ENCODE measurements around the gene SNAI3.

The SNAI3 gene

DNA sequence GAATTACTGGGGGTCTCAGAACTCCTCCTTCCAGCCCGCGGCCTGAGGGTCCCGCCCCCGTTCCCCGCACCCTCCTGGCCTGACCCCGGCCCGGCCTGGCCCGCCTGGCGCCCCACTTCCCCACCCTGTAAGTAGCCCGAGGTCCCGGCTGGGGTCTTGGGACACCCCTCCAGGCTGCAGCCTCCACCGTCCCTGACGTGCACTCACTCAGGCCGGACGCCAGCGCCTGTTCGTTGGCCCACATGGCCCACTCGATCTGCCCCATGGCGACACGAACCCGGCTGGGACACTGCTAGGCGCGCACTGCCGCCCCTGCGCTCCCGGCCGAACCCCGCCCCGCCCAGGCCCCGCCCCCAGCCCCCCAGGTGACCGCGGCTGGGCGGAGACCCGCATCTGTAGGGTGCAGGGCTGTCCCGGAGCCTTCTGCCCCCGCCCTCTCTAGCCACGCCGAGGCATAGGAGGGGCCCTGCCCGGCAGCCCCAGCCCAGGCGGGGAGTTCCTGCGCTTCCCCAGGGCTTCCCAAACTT, 35.5 kb downstream of the SNAI3 start, which contains the start of gene CYBA:
Gene CYBA (minus strand): TSS at position 305 of the 527 bp plus-strand sequence. CDS start 40 bp downstream, at position 265.
- peak; percentile 78 for DNase-seq (ENCODE audit: low spot score)

GRCh38 chr16:88649924-88650748, 36.2 kb downstream of the SNAI3 start:
- DNase-seq (ENCODE audit: low spot score), result no peak

DNA sequence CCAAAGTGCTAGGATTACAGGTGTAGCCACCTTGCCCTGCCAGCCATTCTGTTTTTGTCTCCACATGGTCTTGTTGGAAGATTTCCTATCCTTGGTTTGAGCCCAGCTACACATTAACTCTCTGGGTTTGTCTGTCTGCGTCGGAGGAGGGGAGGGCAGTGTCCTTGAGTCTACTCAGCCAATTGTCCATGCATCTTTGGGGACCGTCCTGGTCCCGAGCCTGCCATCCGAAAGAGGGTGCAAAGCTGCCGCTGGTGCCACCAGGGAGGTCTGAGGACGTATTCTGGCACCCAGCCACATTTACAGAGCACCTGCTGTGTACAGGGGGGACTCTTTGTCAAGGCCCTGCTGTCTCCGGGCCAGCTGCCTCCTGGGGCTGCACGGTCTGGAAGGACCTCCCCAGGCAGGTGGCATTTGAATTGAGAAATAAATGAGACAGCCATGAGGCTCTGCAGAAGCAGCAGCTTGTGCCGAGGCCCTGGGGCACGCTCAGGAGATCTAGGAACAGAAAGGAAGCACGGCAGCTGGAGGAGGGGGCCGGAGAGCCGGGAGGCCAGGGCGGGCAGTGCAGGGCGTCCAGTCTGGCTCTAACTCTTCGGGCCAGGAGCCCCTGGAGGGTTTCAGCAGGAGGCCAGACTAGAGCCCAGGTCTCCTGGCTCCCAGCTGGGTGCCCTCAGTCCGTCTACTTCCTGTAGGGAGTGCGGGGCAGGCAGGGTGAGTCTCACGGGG, 36.9 kb downstream of the SNAI3 start:
- DNase-seq (ENCODE audit: low spot score), result no peak

DNA sequence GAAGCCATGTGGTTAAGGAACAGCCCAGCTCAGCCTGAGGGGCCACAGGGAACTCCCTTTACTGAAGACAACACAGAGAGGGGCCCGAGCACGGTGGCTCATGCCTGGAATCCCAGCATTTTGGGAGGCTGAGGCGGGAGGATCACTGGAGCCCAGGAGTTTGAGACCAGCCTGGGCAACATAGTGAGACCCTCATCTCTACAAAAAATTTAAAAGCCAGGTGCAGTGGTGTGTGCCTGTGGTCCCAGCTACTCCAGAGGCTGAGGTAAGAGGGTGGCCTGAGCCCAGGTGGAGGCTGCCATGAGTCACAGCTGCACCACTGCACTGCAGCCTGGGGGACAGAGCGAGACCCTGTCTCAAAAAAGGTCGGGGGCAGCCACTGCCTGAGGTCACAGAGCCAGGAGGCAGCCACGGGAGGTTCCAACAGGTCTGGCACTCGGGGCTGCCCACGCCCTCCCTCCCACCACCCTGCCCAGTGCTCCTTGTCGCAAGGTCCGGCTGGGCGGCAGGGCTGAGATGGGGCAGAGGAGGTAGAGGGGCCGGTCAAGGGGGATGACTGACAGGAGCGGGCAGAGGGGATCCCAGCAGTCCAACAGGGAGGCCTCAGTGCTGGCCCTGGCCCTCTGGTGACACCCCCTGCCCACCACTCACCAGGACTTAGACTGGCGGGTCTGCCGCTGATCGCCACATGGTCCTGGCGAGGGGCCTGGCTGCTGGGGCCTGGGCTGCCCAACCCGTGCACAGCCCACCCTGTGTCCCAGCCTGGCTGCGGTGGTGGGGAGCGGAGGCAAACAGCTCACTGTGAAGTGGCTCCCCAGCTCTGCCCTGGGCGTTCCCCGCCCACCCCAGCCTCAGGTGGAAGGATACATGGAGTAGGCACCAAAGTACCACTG, 38.9 kb downstream of the SNAI3 start:
- DNase-seq (ENCODE audit: low spot score), result no peak

- no peak for DNase-seq (ENCODE audit: low spot score)
Observed at GRCh38 chr16:88646345-88647034, 39.8 kb downstream of the SNAI3 start.

DNA sequence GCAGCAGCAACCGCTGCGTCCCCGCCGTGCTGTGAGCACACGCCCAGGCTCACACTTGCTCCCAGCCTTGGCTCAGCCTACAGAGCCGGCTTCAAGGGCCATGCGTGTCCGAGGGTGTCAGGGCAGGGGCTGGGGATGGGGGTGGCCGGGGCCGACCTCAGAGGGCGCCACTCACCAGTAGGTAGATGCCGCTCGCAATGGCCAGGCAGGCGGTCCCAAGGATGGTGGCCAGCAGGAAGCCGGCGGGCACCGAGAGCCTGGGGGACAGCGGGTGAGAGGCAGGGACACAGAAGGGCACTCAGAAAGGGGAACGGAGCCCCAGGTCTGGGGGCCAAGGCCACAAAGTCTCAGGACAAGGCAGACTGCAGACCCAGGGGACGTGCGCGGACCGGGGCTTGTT, 40.4 kb downstream of the SNAI3 start:
- no peak for DNase-seq (ENCODE audit: low spot score)

- DNase-seq (ENCODE audit: low spot score), result no peak
Observed at GRCh38 chr16:88645455-88645854, 40.9 kb downstream of the SNAI3 start.

DNA sequence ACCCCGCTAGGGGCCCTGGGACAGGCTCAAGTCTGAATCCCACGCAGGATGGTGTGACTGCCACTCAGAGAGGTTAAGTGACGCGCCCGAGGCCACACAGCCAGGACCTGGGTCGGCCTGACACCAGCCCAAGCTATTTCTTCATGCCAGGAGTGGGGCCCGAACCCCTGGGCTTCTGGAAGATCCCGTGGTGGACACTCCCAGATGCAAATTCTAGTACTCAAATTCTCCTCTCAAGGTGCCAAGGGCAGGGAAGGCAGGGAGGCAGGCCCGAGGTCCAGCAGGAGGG, 42.7 kb downstream of the SNAI3 start:
- no peak for DNase-seq (ENCODE audit: low spot score)

DNA sequence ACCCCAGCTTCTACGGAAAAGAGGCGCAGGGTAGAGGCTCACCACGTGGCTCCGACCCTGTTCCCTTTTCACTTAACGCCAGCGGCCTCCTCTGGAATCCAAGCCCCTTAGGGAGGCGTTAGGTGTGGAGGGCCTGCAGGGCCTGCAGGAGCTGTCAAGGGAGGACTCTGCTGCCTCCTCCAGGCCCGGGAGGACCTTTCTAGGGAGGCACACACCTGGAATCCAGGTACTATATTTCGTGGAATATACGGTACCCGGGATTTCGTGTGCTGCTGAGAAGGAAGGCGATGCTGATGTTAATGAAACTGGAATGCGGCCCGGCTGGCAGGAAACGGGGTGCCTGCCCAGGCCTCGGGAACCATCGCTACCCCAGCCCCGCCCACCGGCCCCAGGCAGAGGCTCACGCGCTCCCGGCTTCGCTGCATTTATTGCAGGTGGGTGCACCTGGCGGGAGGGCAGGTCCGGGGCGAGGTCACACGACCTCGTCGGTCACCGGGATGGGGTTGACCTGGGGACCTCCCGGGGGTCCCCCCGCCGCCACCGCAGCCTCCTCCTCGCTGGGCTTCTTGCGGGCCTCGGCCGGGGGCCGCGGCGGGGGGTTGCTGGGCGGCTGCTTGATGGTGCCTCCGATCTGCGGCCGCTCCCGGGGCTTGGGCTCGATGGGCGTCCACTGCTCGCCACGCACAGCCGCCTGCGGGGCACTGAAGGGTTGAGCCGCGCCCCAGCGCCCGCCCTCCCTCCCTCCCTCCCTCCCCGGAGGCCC, 43.2 kb downstream of the SNAI3 start:
- DNase-seq (ENCODE audit: low spot score), result no peak

- no peak for DNase-seq (ENCODE audit: low spot score)
Observed at GRCh38 chr16:88640498-88641247, 45.6 kb downstream of the SNAI3 start.

GRCh38 chr16:88640039-88640495, 46.2 kb downstream of the SNAI3 start:
- DNase-seq (ENCODE audit: low spot score), result no peak

- no peak for DNase-seq (ENCODE audit: low spot score)
Observed at GRCh38 chr16:88639231-88640038, 46.9 kb downstream of the SNAI3 start.

- DNase-seq (ENCODE audit: low spot score), result no peak
Observed at GRCh38 chr16:88638323-88639230, 47.7 kb downstream of the SNAI3 start, which contains the start of gene IL17C. Gene IL17C (plus strand): TSS chr16:88638572. CDS start chr16:88638642, 70 bp downstream.

DNA sequence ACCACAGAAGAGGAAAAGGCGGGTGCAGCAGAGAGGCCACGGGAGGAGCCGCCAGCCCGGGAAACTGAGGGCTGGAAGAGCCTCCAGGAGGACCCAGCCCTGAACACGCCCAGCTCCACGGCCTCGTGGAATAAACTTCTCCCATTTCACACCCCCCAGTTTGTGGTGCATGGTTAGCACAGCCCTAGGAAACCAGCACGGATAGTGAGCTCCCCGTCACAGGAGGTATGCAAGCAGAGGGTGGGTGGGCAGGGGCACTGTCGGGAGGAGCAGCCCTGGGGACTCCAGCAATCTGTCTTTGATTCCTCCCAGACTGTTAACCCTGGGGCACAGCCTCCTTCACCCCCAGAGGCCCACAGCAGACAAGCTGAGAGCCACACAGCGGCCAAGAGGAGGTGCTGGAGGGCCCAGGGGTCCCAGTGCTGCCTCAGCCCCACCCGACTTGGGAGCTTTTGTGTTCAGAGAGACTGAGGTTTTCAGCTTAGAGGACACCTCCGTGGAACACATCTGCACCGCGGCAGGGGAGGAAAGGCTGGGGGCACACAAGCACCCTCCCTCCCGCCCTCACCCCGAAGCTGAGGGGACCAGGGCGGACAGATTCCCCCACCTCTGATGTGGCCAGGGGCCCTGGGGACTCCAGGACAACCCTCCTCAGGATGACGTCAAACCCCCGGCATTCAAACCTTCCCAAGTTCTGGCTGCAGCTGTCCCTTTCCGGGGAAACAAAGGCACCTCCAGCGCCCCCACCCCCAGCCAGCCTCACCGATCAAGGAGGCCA, 49.6 kb downstream of the SNAI3 start:
- no peak for DNase-seq (ENCODE audit: low spot score)

- DNase-seq (ENCODE audit: low spot score), result no peak
Observed at GRCh38 chr16:88635671-88636319, 50.5 kb downstream of the SNAI3 start.

DNA sequence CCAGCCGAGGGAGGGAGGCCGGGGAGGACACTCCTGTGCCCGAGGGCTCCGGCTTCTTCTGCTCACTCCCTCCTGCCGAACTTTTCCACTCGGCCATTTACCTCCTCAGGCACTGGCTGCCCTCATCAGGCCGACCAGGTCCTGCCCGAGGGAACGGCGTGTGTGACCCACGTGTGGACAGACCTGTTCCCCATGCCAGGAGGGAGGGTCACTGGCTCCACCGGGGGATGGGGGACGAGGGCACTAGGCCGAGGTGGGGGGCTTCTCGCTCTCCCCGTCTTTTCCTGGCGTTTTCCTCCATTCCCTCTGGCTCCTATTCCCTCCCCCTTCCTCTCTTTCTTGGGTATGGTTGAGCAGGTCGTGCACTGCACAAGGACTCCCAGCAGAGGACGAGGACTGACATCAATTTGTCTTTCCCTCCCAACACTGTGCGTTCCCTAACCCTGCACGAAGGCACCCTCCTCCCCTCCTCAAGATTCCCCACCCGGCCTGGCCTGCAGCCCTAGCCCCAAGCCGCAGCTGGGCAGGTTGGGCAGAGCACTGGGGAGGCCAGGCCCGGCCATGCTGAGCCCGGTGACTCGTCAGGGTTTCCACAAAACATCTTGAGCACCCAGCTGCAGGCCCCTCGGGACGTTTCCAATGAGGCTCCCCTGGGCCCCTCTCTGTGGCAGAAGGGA, 51.2 kb downstream of the SNAI3 start:
- DNase-seq (ENCODE audit: low spot score), result no peak

Measured in LoVo (cell line).